ENCODE data around the gene TIMM13.

- TF ChIP-seq CEBPB (IDR thresholded peaks at IDR 0.05) (no peak), MAX (IDR thresholded peaks at IDR 0.05) (no peak), YY1 (IDR thresholded peaks at IDR 0.05; ENCODE audit: low read depth) (no peak)
- TF ChIP-seq, protein P1, sequence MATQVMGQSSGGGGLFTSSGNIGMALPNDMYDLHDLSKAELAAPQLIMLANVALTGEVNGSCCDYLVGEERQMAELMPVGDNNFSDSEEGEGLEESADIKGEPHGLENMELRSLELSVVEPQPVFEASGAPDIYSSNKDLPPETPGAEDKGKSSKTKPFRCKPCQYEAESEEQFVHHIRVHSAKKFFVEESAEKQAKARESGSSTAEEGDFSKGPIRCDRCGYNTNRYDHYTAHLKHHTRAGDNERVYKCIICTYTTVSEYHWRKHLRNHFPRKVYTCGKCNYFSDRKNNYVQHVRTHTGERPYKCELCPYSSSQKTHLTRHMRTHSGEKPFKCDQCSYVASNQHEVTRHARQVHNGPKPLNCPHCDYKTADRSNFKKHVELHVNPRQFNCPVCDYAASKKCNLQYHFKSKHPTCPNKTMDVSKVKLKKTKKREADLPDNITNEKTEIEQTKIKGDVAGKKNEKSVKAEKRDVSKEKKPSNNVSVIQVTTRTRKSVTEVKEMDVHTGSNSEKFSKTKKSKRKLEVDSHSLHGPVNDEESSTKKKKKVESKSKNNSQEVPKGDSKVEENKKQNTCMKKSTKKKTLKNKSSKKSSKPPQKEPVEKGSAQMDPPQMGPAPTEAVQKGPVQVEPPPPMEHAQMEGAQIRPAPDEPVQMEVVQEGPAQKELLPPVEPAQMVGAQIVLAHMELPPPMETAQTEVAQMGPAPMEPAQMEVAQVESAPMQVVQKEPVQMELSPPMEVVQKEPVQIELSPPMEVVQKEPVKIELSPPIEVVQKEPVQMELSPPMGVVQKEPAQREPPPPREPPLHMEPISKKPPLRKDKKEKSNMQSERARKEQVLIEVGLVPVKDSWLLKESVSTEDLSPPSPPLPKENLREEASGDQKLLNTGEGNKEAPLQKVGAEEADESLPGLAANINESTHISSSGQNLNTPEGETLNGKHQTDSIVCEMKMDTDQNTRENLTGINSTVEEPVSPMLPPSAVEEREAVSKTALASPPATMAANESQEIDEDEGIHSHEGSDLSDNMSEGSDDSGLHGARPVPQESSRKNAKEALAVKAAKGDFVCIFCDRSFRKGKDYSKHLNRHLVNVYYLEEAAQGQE (IDR thresholded peaks at IDR 0.05; ENCODE audit: low read depth), result no peak
These were observed 10.8 kb upstream of the TIMM13 start for GRCh38 chr19:2438178-2438577.
